GM18873 (cell line): ENCODE measurements around the gene CELSR1.

ENCODE experiments used
- ATAC-seq: cut with Tn5 transposase; IDR thresholded peaks from one replicate; pipeline ENCODE4 v1.9.1; 2021; ENCODE audit warnings: mild to moderate bottlenecking, moderate library complexity, moderate number of reproducible peaks; ENCODE audit not compliant: unreplicated experiment, low FRiP score

CELSR1 gene

DNA sequence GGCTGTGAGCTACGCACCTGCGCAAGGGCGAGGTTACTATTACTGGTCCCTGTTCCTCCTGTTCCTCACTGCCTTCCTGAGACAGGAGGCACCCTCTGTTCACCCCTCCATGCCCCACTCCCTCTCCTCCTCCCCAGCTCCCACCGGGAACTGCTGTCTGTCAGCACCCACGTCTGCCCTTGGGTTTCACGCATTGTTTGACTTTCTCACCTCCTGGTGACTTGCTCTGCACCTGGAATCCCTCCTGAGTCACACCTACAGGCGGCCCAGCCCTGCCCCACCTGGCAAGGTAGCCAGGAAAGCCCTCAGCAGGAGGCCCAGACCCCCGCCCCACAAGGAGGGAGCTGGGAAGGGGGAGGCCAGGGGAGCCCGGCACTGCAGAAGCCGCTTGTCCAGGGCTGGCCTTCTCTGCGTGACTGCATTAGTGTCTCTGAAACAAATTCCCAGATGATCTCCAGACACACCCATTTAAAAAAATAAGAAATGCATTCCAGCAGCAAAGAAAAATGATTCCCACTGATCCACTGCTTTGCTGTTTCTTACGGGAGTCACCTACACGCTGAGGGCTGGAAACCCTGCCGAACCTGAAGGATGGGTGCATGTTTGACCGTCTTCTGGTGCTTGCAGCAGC, 86.4 kb downstream of the CELSR1 start:
- no peak for ATAC-seq

DNA sequence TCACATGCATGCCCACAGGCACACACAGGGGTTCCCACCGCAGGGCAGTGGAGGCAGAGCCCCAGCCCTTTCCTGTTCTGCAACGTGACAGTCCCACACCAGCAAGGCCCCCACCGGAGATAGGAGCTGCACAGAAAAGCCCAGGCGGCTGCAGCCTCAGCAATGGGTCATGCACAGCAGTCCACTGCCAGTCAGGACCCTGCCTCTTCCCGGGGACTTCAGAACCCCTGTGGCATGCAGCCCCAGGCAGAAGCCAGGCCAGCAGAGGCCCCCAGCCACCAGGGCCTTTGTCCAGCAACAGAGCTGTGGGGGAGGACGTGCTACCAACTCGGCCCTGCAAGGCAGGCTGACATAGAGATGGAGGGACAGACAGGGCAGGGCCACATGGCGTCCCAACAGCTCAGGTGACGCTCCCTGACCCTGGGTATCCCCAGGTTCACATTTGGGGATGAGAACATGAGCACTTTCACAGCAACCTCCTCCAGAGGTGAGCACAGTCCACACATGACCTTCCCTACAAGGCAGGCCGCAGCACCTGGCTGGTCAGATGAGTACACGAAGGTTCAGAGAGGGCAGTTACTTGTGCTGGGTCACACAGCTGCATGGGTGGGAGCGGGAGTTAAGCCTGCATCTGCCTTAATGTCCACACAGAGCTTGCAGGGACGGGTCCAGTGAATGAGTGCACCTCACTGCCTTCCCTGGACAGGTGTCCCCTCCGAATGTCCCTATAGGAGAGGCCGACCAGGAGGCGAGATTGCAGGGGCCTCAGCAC, 87.3 kb downstream of the CELSR1 start:
- no peak for ATAC-seq

DNA sequence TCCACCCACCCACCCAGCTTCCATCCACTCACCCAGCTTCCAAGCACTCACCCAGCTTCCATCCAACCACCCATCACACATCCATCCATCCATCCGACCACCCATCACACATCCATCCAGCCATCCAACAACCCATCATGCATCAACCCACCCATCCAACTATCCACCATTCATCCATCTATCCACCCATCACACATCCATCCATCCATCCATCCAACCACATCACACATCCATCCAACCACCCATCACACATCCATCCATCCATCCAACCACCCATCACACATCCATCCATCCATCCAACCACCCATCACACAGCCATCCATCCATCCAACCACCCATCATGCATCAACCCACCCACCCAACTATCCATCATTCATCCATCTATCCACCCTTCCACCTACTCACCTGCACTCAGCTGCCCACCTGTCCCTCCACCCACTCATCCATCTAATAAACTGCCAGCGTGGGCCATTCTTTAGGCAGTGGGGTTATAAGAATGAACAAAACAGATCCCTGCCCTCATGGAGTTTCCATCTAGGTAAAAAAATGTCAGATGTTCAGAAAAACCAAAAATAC, 88.2 kb downstream of the CELSR1 start:
- no peak for ATAC-seq

DNA sequence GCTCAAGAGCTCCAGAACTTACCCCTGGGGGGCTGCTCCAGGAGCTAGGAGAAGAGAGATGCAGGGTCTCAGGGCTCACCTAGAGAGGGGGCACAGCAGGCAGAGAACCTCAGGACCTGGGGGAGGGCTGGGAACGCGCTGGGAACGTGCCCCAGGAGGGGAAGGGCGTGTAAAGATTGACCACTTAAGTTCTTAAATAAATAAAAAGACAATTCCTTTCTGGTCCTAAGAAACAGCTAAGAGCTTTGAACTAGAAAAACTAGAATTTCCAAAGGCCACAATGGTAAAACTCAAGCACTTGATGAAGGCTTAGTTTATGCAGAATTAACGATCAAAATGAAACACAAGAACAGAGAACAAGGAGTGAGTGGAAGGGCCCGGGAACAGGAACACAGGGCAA, 89.1 kb downstream of the CELSR1 start:
- no peak for ATAC-seq

DNA sequence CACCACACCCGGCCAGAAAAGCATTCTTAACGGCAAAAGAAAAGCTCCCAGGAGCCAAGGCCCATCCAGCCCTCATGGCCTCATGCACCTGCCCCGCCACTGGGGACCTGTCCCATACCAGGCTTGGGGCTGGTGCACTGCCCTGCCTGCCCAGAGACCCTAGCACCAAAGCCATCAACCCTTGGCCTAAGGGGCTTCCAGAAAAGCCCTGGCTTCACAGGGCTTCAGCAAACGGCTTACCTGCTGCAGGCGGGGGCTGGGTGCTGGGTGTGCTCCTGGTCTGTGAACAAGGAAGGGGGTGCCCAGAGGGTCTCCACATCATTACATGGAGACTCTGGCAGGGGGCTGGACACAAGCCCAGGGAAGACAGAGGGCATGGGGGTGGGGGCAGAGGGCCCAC, 89.5 kb downstream of the CELSR1 start:
- no peak for ATAC-seq

DNA sequence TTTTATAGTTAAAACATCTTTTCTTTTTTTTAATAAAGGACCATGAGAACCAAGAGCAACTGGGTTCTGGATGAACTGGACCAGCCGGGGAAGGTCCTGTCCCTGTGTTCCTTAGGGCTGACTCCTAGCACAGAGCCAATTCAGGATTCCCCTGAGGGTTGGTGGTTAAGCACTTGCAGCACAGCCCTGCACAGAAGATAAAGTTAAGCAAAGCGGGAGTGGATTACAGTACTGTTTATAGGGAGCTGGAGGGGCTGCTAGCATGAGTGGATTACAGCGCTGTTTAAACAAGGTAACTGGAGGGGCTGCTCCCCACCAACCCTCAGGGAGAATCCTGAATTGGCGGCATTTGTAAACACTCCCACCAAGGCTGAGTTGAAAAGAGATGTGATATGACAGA, 90.6 kb downstream of the CELSR1 start:
- no peak for ATAC-seq

DNA sequence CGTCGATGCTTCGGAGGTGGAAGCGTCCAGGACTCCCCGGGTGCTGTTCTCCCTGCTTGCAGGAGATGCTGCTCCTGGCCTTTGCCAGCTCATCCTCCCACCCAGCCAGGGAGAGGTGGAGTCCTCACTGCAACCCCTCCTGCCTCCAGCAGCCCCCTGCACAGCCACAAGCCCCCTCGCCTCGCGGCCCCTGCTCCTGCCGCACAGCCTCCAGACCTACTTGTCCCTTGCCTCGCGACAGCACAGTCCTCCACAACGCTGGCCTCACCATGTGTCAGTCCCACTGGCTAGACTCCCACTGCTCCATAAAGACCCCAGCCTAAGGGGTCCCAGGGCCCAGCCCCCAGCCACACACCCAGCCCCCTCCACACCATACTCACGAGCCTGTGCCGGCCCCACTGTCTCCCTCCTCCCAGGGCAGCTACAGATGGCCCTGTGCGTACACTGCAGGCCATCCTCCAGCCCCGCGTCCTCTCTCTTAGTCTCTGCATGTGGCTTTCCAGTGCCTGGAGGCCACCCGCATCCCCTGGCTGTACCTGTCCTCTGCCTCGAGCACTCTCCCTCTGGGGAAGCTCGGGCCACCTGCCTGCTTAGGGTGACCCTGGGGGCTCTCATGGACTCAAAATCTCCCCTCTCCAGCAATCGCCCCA, 91.5 kb downstream of the CELSR1 start:
- no peak for ATAC-seq

DNA sequence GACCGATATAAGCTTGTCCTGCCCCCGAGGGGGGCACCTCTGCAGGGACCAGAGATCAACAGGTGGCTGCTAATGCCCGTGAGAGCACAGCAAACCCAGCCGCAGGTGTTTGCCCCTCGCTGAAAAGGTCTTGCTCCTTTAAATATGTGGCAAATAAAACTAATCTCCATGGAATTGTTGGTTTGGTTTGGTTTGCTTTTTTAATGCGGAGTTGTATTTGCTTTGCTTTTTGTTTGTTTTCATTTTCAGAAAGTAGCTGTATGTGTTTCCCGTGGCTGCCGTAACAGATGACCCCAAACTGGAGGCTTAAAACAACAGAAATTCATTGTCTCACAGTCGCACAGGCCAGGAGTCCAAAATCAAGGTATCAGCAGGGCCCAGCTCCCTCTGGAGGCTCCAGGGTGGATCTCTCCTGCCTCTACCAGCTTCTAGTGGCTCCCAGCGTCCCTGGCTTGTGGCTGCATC, 93.0 kb downstream of the CELSR1 start:
- no peak for ATAC-seq

DNA sequence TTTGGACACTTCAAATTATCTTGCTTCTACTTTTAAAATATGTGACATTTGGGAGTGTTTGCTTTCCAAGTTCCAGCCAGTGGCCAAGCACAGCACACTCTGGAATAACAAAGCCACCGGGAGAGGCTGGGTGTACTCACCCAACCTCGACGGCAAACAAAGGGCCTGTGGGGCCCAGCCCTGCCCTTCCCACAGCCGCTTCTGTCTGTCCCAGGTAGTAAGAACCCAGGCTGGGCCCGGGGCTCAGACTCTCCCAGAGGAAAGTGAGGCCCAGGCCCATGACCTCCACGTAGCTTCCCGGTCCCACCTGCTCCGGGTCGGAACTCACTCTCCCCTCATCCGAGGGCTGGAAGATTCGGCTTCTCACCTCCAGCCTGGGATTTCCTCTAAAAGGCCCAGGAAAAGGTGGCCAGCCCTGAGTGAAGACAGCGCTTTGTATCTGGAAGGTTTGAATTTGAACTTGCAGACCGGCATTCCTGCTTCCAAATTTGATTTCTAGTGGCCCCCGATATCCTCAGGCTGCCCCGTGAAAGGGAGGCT, 93.5 kb downstream of the CELSR1 start:
- ATAC-seq: no peak

DNA sequence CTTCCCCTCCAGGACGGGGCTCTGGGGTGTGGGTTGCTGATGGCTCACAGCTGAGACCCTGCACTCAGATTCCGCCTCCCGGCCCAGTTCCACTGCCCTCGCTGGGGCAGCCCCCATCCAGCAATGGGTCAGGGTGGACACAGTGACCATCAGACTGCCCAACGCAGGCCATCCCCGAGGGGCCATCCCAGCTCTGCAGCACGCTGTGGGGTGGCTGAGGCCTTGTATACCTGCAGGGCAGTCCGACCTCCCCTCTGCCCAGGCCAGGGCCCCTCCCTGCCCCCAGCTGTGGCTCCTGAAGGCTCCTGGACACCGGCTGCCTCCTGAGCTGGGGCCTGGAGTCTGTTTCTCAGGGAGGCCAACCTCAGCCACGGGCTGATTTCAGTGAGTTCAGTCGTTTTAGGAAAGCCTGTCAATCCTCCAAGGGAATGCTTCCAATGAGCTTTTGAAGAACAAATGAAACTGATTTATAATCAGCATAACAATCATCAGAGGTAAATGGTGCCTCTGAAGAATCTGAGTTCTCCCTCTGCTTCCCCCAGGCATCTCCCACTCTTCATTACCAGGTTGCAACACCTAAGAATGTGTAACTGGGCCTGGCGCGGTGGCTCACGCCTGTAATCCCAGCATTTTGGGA, 95.1 kb downstream of the CELSR1 start:
- ATAC-seq: no peak

DNA sequence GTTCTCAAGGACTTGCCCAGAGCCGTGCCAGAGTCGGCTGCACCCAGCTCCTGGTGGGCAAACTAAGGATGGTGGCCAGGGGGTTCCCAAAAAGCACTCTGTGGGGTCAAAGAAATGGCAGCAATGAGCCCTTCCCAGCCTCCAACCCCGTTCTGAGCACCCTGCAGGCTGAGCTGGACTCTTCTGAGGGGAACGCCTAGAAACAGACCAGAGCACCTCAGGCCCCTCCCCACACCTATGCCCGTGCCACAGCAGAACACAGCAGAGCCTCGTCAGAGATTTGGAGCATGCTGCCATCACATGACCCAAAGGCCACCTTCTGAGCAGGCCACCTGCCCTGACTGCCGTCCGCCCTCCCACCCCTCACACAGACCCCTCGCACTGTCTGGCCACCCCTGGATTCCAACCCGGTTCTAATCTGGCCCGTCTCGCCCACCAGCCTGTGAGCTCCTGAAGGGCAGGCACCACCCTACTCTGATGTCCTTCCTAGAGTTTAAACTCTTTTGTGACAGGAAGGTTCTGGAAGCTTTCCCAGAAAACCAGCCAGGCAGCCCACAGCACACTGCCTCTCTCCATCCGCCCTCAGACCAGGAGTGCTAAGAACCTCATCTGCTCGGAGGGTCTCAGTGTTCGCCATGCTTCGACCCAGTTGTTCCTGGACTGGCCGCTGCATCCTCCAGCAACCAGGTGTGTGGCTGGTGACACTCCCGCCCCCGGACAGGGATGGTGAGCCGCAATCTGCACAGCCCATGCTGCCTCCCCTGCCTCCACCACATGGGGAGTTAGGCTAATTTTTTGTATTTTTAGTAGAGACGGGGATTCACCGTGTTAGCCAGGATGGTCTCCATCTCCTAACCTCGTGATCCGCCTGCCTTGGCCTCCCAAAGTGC, 97.6 kb downstream of the CELSR1 start:
- ATAC-seq: no peak

DNA sequence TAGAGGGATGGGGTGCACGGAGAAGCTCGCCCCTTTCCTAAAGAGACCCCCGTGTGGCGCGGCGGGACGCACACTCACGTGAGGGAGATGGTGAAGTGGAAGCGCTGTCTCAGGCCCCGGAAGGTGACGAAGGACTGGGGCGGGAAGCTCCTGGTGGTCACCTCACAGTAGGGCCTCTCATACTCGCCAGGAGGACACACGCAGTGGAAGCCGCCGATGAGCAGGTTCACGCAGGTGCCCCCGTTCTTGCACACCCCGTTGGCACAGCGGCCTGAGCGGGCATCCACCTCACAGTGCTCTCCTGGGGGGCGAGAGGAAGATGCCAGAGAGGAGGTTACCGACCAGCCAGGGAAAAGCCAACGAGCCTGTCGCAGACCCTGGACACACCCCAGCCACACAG, 98.3 kb downstream of the CELSR1 start:
- no peak for ATAC-seq

DNA sequence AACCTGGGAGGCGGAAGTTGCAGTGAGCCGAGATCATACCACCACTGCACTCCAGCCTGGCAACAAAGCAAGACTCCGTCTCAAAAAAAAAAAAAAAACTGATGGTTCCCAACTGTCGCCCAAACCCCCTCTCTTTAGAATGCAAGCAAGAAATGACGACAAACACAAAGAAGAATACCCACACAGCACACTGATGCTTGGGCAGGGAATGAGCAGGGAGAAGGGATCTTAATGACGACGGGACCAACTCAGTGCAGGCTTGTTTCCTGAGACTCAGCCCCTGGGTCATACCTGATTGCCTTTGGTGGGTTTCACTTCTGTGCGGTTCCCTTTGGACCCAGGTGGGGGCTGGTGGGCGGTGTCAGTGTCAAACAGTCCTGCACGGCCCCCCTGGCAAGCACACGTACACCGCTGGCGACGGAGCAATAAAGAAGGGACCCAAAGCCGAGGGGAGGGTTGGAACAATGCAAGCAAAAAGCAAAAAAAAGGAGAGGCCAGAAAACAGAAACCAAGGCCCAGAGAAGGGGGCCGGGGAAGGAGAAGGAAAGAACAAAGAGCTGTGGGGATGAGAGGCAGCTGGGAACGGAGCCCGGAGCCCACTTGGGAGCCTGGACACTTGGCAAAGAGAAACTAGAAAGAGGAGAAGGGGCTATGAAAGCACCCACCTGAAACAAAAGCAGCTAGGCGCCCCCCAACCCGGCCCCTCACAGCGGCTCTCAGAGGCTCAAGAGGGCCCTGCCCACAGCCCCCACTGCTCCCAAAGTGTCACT, 99.6 kb downstream of the CELSR1 start:
- ATAC-seq: no peak

DNA sequence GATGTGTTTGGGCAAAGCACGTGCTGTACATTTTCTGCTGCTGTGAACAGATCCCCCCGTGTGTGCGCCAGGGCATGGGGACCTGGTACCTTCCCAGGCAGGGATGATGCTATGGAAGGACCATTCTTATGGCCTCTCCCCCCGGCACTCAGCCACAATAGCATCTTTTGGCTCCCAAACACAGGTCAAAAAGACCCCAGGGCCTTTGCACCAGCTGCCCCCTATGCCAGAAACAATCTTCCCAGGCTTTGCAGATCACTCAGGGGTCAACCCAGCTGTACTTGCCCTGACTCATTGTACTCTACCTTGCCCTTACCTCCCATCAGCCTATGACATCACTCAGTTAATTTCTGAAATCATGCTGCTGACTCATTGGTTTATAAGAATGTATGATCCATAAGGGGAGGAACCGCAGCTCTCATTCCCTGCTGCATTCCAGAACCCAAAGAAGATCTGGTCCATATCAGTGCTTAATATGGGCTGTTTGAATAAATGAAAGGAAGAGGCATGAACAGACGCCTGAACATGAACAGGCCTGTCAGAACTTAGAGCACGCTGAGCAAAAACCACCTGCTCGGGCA, 100.7 kb downstream of the CELSR1 start:
- ATAC-seq: no peak

DNA sequence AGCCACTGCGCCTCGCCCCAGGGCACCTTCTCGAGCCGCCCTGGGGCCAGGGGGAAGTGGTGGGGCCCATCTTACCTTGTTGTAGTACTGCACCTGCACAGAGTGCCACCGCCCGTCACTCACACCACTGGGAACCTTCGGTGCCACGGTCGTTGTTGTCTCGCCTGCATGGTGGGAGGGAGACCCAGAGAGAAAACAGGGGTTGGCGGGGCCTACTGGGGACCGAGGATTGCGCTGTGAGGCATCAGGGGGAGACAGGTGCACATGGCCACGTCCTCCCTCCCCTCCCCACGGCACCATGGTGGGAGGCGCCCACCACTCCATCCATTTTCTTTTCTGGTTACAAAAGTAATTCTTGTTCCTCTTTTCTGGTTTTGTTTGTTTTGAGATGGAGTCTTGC, 104.1 kb downstream of the CELSR1 start:
- ATAC-seq: no peak

DNA sequence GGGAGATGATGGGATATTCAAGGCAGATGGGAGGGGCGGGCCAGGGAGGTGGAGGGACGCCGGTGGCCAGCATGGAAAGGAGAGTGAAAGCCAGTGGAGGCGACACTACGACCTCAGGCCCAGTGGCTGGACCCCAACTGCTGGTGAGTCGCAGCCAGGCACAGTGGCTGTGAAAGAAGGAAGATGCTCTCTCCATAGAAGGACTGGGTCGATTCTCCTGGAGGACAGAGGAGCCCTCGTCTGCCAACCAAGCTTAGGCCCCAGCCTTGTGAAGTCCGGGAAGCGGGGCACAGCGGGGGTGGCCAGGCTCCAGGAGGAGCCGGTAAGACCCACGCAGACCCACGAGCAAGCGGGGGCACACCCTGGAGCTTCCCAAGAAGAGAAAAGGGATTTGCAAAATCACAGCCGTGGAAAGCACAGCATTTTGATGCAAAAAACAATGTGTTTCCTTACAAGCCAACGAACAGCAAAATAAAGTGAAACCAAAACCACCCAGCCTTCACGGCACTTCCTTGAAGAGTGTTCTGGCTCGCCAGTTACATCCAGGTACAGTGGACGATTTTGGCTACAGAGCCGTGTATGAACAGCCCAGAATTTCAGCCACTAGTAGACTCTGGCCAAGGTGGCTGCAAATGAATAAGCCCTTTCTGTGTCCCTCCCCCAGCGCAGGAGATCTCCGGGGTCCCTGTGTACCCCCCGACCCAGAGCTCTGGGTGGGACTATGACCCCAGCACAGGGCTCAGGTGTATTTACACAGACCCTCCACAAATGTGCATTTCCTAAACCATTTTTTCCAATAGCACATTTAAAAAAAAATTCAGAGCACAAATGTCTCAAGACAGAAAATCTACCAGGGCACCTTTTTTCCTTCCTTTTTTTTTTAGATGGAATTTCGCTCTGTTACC, 105.0 kb downstream of the CELSR1 start:
- no peak for ATAC-seq
